GM18519 (cell line): ENCODE data around the gene ID3.
"Not testable (repeated sequence)": the region's sequence is repeated elsewhere in the genome, so short reads cannot be mapped to it uniquely, and the experiment has no call there.

ENCODE experiments used
- ATAC-seq: cut with Tn5 transposase; IDR thresholded peaks from one replicate; pipeline ENCODE4 v1.9.1; 2021; ENCODE audit warnings: mild to moderate bottlenecking, moderate library complexity; ENCODE audit not compliant: unreplicated experiment, low FRiP score

The ID3 gene

DNA sequence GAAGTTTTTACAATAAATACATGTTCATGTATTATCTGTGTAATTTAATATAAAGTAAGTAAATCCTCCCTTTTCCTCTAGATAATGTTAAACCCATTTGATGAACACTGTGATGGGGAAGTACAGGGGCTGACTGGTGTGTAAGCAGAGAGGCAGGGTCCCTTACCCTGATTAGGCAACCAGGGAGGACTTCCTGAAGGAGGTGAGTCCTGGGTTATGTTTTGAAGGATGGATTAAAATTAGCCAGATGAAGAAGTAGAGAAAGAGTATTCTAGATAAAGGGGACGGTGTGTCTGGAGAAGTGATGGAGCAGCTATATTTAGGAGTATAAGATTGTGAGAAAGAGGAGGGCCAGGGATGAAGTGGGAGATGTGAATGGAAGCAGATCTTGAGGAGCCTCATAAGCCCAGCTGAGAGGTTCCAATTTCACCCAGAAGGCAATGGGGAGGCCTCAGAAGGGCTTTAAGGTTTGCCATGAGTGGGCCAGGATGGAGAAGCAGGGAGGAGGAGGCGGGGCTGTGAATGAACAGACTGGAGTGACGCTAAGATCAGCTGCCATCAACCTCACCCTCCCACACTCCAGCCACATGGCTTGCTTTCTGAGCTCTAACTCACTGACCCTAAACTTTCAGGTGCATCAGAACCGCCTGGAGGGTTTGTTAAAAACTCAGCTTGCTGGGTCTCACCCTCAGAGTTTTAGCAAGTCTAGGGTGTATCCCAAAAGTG lies 30.9 kb upstream of the ID3 start:
- no peak for ATAC-seq

DNA sequence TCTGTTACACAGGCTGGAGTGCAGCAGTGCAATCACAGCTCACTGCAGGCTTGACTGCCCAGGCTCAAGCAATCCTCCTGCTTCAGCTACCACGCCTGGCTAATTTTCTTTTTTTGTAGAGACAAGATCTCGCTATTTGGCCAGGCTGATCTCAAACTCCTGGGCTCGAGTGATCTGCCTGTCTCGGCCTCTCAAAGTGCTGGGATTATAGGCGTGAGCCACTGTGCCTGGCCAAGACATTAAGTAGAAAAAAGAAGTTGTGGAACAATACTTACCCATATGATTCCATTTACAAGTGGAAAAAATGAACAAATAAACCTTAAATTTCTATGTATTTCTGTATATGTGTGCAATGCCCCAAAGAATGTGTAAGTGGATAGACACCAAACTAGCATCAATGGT lies 30.3 kb upstream of the ID3 start:
- no peak for ATAC-seq

GRCh38 chr1:23588749-23589548 lies 29.6 kb upstream of the ID3 start:
- ATAC-seq, result no peak

DNA sequence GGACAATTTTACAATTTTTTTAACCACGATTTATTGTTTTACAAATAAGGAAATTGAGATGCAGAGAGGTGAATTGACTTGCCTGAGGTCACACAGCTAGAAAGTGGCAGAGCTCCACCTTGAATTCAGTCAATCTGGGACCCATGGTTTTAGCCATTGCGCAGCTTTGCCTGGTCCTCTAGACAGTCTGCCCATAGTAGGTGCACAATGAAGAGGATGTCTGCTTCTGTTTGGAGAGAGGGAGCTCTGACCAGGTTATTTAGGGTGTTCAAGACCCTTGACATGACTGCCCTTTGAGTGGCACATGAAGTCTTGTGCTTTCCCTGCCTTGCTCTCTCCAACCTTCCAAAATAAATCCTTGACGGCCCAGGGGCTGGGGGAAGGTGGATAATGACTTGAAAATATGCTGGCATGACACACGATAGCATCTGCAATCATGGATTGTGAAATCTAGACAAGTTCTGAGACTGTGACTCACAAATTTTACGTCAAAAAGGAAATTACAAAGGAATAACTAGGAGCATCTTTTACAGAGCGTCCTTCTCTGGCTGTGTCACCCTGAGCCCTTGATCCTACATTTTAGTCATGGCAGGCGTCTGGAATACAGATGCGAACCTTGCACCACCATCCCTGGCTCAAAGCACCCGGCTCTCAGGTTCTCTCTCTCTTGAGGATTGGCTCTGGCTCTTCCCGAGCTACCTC lies 26.2 kb upstream of the ID3 start:
- no peak for ATAC-seq

DNA sequence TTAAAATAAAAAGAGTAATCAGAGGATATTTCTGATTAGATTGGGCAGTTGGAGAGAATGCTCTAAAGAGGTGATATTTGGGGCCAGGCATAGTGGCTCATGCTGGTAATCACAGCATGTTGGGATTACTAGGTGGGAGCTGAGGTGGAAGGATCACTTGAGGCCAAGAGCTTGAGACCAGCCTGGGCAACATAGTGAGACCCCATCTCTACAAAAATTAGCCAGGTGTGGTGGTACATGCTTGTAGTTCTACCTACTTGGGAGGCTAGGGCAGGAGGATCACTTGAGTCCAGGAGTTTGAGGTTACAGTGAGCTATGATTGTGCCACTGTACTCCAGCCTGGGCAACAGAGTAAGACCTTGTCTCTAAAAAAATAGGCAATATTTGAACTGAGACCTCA lies 24.4 kb upstream of the ID3 start:
- not testable (repeated sequence) for ATAC-seq

GRCh38 chr1:23582820-23583219 lies 23.5 kb upstream of the ID3 start:
- ATAC-seq, result no peak

GRCh38 chr1:23581219-23581618 lies 21.9 kb upstream of the ID3 start:
- no peak for ATAC-seq

DNA sequence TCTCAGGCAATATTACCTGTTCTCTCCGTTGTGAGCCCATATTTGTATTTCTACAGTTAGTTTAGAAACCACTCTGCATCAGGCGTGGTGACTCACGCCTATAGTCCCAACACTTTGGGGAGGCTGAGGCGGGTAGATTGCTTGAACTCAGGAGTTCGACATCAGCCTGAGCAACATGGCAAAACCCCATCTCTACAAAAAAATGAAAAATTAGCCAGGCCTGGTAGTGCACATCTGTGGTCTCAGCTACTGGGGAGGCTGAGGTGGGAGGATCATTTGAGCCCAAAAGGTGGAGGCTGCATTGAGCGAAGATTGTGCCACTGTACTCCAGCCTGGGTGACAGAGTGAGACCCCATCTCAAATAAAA lies 19.7 kb upstream of the ID3 start:
- no peak for ATAC-seq

GRCh38 chr1:23578311-23578996 lies 19.2 kb upstream of the ID3 start:
- ATAC-seq, result no peak

GRCh38 chr1:23577056-23578004 lies 18.0 kb upstream of the ID3 start:
- peak; percentile 68 for ATAC-seq

DNA sequence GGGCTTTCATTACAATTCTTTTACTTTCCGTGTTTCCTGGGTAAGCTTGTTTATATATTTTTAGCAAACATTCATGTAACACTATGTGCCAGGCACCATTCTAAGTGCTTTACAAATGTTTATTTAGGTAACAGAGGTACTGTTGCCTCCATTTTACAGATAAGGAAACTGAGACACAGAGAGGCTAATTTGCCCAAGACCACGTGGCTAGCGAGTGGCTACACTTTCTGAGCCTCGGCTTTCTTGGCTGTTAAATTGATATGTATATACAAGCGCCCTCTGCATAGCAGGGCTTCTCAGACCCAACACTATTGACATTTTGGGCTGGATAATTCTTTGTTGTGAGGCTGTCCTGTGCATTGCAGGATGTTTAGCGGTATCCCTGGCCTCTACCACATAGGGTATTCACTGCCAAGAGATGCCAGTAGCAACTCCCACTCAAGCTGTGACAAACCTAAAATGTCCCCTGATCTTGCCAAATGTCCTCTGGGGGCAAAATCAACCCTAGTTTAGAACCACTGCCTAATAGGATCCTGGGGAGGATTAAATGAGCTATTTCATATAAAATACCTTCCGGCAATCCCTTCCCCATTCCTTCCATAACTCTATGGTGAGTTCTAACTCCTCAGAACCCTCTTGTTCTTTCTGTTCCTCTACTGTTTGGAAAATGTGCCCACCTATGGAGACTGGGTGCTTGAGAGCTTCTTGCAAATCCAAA lies 17.2 kb upstream of the ID3 start:
- no peak for ATAC-seq

- no peak for ATAC-seq
Observed at GRCh38 chr1:23575226-23575810, 16.0 kb upstream of the ID3 start.

- no peak for ATAC-seq
Observed at GRCh38 chr1:23574265-23574754, 15.0 kb upstream of the ID3 start.

DNA sequence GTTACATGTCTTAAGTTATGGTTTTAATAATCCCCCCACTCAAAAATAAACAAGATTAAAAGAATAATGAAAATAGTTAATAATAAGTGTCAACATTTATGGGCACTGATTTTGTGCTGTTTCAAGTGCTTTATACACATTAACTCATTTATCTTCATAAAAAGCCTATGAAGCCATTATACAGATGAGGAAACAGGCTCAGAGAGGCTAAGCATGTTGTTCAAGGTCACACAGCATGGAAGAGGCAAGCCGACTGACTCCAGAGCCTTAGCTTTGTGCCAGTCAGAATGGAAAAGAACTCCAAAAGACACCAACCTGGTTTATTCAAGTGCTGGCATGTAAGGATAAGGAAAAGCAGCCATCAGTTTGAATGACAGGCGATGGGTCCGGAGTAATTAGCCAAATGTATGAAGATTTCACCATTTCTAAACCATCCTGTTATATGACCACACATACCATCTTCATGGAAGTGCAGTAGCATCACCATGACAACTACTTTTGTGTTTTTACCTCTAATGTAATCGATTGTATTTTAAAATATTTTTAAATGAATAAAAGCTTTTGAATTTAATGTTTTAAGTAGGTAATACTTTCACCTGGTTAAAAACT lies 14.4 kb upstream of the ID3 start:
- no peak for ATAC-seq

GRCh38 chr1:23571465-23571864 lies 12.2 kb upstream of the ID3 start:
- ATAC-seq, result no peak

DNA sequence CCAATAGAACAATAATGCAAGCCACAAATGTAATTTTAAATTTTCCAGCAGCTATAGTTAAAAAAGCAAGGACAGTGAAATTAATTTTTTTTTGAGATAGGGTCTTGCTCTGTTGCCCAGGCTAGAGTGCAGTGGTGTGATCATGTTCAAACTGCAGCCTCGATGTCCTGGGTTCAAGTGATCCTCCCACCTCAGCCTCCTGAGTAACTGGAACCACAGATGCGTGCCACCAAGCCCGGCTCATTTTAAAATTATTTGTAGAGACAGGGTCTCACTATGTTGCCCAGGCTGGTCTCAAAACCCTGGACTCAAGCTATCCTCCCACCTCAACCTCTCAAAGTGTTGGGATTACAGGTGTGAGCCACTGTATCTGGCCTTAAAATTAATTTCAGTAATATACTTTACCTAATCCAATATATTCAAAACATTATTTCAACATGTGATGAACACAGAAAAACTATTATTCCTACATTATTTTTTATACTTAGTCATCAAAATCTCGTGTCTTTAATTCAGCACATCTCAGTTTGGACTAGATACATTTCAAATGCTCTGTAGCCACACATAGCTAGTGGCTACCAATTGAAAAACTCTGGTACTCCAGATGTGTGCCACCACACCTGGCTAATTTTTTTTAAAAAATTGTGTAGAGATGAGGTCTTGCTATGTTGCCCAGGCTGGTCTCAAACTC lies 10.8 kb upstream of the ID3 start:
- no peak for ATAC-seq

DNA sequence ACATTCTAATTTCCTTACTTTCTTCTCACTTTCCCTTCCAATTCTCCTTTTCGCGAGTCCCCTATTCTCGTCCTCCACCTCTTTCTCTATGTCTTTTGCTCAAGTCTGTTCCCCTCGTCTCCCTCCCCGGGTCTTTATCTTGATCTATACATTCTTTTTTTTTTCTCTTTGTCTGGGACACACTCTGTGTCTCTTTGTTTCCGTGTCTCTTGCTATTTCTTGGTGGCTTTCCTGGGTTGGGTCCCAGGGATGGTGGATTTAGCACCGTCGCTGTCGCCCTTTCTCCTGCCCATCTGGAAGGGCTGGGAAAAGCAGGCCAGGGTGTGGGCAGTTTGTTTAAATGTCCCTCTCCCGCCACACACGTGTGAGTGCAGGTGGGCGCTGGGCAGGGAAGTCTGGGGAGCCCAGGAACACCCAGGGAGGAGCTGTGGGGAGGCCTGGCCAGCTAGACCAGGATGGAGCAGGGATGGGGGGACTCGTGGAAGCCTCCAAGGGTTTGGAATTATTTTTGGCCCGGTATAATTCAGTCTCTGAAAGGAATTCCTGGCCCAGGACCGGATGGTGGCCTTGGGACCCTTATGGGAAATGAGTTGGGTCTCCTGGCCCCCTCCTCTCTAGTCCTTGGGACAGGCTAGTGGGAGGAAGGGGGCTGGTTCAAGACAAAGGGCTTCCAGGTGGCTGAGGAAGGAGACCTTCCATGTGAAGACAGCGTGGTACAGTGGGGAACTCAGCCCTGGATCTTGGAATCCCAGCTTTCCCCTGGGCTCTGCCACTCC lies 9.5 kb upstream of the ID3 start:
- no peak for ATAC-seq
